SK-N-SH (cell line): ENCODE data around the gene NEUROD1. TPM values are rescaled to one million over a fixed set of nuclear protein-coding genes. Genes with fewer than 3 reads are reported as not detected.

ENCODE experiments used
- CTCF ChIA-PET: fragments of 300-600, 350-600 bp; formaldehyde crosslinking; extraction: SDS; loops from one replicate; lab custom pipeline; 2021; lab: Yijun Ruan, JAX
- POLR2A ChIA-PET: fragments of 350-600 bp; sonication (Branson Sonifier 250); formaldehyde crosslinking; extraction: SDS; loops from one replicate; lab custom pipeline; 2020; ENCODE audit warnings: antibody characterized with exemption, inconsistent platforms; lab: Yijun Ruan, JAX
- DNase-seq: peaks from one replicate; pipeline ENCODE4 v3.0.0; 2012
- H2AFZ ChIP-seq: fragments of 200-600 bp; sonication (generic); 2 replicates; pipeline ENCODE4 v1.8.1; 2016; ENCODE audit warnings: antibody characterized with exemption, mild to moderate bottlenecking, low read depth
- H3F3A ChIP-seq: fragments of 200-600 bp; sonication (generic); replicated peaks from 2 replicates; pipeline ENCODE3; 2016; ENCODE audit warnings: antibody characterized with exemption, mild to moderate bottlenecking; ENCODE audit not compliant: insufficient read depth
- H3K27ac ChIP-seq, 2 experiments: fragments of 200-500 bp in 1 of 2; fragments of 200-600 bp in 1 of 2; sonication (Bioruptor generic) in 1 of 2; sonication (generic), shearing (Covaris generic) in 1 of 2; 2 replicates each; pipeline versions ENCODE4 v1.5.1 to v1.6.1; 2014 to 2016; ENCODE audit warnings: low read depth in 2 of 2, inconsistent platforms in 1 of 2, low read length in 1 of 2, mild to moderate bottlenecking in 1 of 2, mixed read lengths in 1 of 2
- H3K27me3 ChIP-seq: fragments of 200-600 bp; sonication (generic), shearing (Covaris generic); 2 replicates; pipeline ENCODE4 v1.6.1; 2016; ENCODE audit warnings: mixed run types; ENCODE audit not compliant: insufficient read depth
- H3K36me3 ChIP-seq, 2 experiments: fragments of 200-500 bp in 1 of 2; fragments of 200-600 bp in 1 of 2; sonication (Bioruptor generic) in 1 of 2; sonication (generic) in 1 of 2; replicated peaks in 1 of 2; 2 replicates each; pipeline versions ENCODE3 to v1.5.1; 2014 to 2016; ENCODE audit warnings: low read length in 1 of 2, mild to moderate bottlenecking in 1 of 2; ENCODE audit not compliant: insufficient read depth in 2 of 2, control insufficient read depth in 1 of 2
- H3K4me1 ChIP-seq, 2 experiments: fragments of 200-500 bp in 1 of 2; fragments of 200-600 bp in 1 of 2; sonication (Bioruptor generic) in 1 of 2; sonication (generic), shearing (Covaris generic) in 1 of 2; 2 replicates each; pipeline versions ENCODE4 v1.5.1 to v1.6.1; 2014 to 2016; ENCODE audit warnings: low read depth in 1 of 2, low read length in 1 of 2, mixed run types in 1 of 2; ENCODE audit not compliant: insufficient read depth in 2 of 2, control insufficient read depth in 1 of 2
- H3K4me2 ChIP-seq: fragments of 200-600 bp; sonication (generic), shearing (Covaris generic); 2 replicates; pipeline ENCODE4 v1.6.1; 2017; ENCODE audit warnings: mixed run types
- H3K4me3 ChIP-seq, 2 experiments: fragments of 200-500 bp in 1 of 2; fragments of 200-600 bp in 1 of 2; sonication (Bioruptor generic) in 1 of 2; sonication (generic), shearing (Covaris generic) in 1 of 2; 2 replicates each; pipeline versions ENCODE4 v1.5.1 to v1.8.1; 2014 to 2016; ENCODE audit warnings: low read depth in 2 of 2, inconsistent platforms in 1 of 2, low read length in 1 of 2, mild to moderate bottlenecking in 1 of 2, mixed read lengths in 1 of 2, moderate library complexity in 1 of 2
- H3K79me2 ChIP-seq: fragments of 200-600 bp; sonication (generic); 2 replicates; pipeline ENCODE4 v1.8.1; 2017; ENCODE audit warnings: mild to moderate bottlenecking; ENCODE audit not compliant: insufficient read depth
- H3K9ac ChIP-seq: fragments of 200-600 bp; sonication (generic); 2 replicates; pipeline ENCODE4 v1.6.1; 2017; ENCODE audit warnings: mixed run types
- H3K9me2 ChIP-seq: fragments of 200-600 bp; sonication (generic); 2 replicates; pipeline ENCODE4 v1.6.1; 2017; ENCODE audit warnings: mixed run types
- H3K9me3 ChIP-seq: fragments of 200-600 bp; sonication (generic); 2 replicates; pipeline ENCODE4 v1.6.1; 2017; ENCODE audit warnings: mixed run types, mild to moderate bottlenecking, moderate library complexity
- H4K20me1 ChIP-seq: fragments of 200-600 bp; sonication (generic); 2 replicates; pipeline ENCODE4 v1.6.1; 2017; ENCODE audit warnings: mild to moderate bottlenecking, mixed run types; ENCODE audit not compliant: insufficient read depth
- CHD2 ChIP-seq: fragments of 150-350 bp; IDR thresholded peaks from 2 replicates; pipeline ENCODE4 v1.6.1; 2018; ENCODE audit warnings: low read length; ENCODE audit not compliant: partially characterized antibody
- CTCF ChIP-seq: fragments of 200-600 bp; sonication (generic); IDR thresholded peaks from 2 replicates; pipeline ENCODE4 v1.6.1; 2017; ENCODE audit warnings: antibody characterized with exemption, mild to moderate bottlenecking, moderate library complexity
- MXI1 ChIP-seq: IDR thresholded peaks from 2 replicates; pipeline ENCODE4 v1.6.1; 2012; ENCODE audit warnings: mild to moderate bottlenecking, low read depth, low read length, improper control_type of control experiment
- NRF1 ChIP-seq: IDR thresholded peaks from 2 replicates; pipeline ENCODE4 v1.6.1; 2012; ENCODE audit warnings: low read depth, mild to moderate bottlenecking, low read length
- REST ChIP-seq: IDR thresholded peaks from 2 replicates; pipeline ENCODE4 v1.6.1; 2012; ENCODE audit warnings: mild to moderate bottlenecking, low read depth, low read length, moderate library complexity
- RXRA ChIP-seq: IDR thresholded peaks from 2 replicates; pipeline ENCODE4 v1.4.0; 2012; ENCODE audit warnings: low read depth, mild to moderate bottlenecking, borderline replicate concordance
- TCF12 ChIP-seq: IDR thresholded peaks from 2 replicates; pipeline ENCODE4 v1.4.0; 2012
- USF1 ChIP-seq: IDR thresholded peaks from 2 replicates; pipeline ENCODE4 v1.4.0; 2012; ENCODE audit warnings: low read depth, borderline replicate concordance
- USF2 ChIP-seq: fragments of 150-350 bp; IDR thresholded peaks from 2 replicates; pipeline ENCODE4 v1.6.1; 2017; ENCODE audit warnings: antibody characterized with exemption, low read length, low read depth, borderline replicate concordance
- WGBS: methylation state at CpG from one replicate; pipeline ENCODE4 v1.1.6; 2017; ENCODE audit warnings: low lambda C conversion rate; 5-methylcytosine and 5-hydroxymethylcytosine counted together
- polyA plus RNA-seq, 3 experiments: library from polyadenylated mRNA; depleted of rRNA; stranded (reverse); fragments of >200 nt; gene quantifications; 2 replicates each; pipeline ENCODE4 v1.2.3, GENCODE V29; 2012

The NEUROD1 gene
- 0.02 and 0.03 TPM in 2 replicates for polyA plus RNA-seq (2012; rRNA removed)
- 0.01 and 0.08 TPM in 2 replicates for polyA plus RNA-seq (2012; cell fraction: cytosol; rRNA removed)
- 0.02 and 0.06 TPM in 2 replicates for polyA plus RNA-seq (2012; cell fraction: nucleus; rRNA removed)

GRCh38 chr2:181680055-181680936 is at the start of gene NEUROD1:
NEUROD1 (minus strand) TSS chr2:181680517; CDS start chr2:181678860, 1,657 bp downstream.
- Histone ChIP-seq H3K27ac (no peak within 1 kb of the TSS), H3F3A (no peaks in the 10 kb centered on the region), H3K79me2 (no peaks in the 10 kb centered on the region), H3K4me3 (peak within 1 kb of the TSS; percentile 48 to 51), H3K4me1 (peaks cover 0 to 8% of the 10 kb centered on the region in 2 experiments; a peak in 2 of 4 replicates), H3K27me3 (no peaks in the 10 kb centered on the region), H3K4me2 (peak within 1 kb of the TSS; percentile 81), H3K9me3 (no peaks in the 10 kb centered on the region), H3K9ac (no peak within 1 kb of the TSS), H4K20me1 (no peaks in the 10 kb centered on the region)
- 5% methylated on average over 32 of the region's 45 CpGs for WGBS
- POLR2A ChIA-PET = no interaction called here
- no peak for TF ChIP-seq TCF12
- TF ChIP-seq USF1 = peak; percentile 83
- TF ChIP-seq USF2 = peak; percentile 41; the same call in 1 of the 2 replicates
- TF ChIP-seq MXI1 = peak; percentile 24; the same call in 1 of the 2 replicates
- peak; percentile 75 for TF ChIP-seq NRF1
- TF ChIP-seq CHD2 = peak; percentile 34
- TF ChIP-seq, all 33 proteins: peak for 5
- DNase-seq = peak; percentile 91
- Histone ChIP-seq H3K36me3 (no peaks in the 10 kb centered on the region), H2AFZ (peak within 1 kb of the TSS; percentile 83), H3K9me2 (no peaks in the 10 kb centered on the region)
- CTCF ChIA-PET = no interaction called here

GRCh38 chr2:181725476-181725875 is 45.2 kb upstream of the NEUROD1 start:
- H3K27ac ChIP-seq = no peak overlapping the region
- H3K4me1 ChIP-seq = no peaks in the 10 kb centered on the region
- POLR2A ChIA-PET = no interaction called here
- no peaks in the 10 kb centered on the region for H4K20me1 ChIP-seq
- H3K79me2 ChIP-seq = no peaks in the 10 kb centered on the region
- H2AFZ ChIP-seq = no peak overlapping the region
- TF ChIP-seq REST (no peak), CTCF (no peak), RXRA (no peak)
- no peak overlapping the region for H3K9ac ChIP-seq
- H3K27me3 ChIP-seq = no peaks in the 10 kb centered on the region
- H3F3A ChIP-seq = no peaks in the 10 kb centered on the region
- CTCF ChIA-PET = interaction anchor here (0.8 to 1.9 kb wide), 2 partner anchors 10 to 17 kb away, joined by 3 to 7 read pairs; no protein-coding TSS in a partner anchor
- WGBS = 84% methylated on average over 1 of the region's 1 CpG
- H3K9me2 ChIP-seq = no peaks in the 10 kb centered on the region
- no peaks in the 10 kb centered on the region for H3K9me3 ChIP-seq
- H3K36me3 ChIP-seq = no peaks in the 10 kb centered on the region
- H3K4me2 ChIP-seq = no peak overlapping the region
- DNase-seq = no peak
- no peak overlapping the region for H3K4me3 ChIP-seq
